ENCODE results near the gene FARS2. TPM values are rescaled to one million over a fixed set of nuclear protein-coding genes. Genes with fewer than 3 reads are reported as not detected.
"Not testable (repeated sequence)": the region's sequence is repeated elsewhere in the genome, so short reads cannot be mapped to it uniquely, and the experiment has no call there.

The FARS2 gene
- polyA plus RNA-seq, 2 donors: 5.0 to 10.5 TPM

GRCh38 chr6:5653801-5654200 lies 392.5 kb downstream of the FARS2 start:
- no peaks in the 10 kb centered on the region for H3K27me3 ChIP-seq (ENCODE audit: control insufficient read depth in 1 of 2, insufficient read depth in 2 of 2, low read length in 2 of 2)
- no peaks in the 10 kb centered on the region for H3K9me3 ChIP-seq (ENCODE audit: control insufficient read depth in 2 of 2, insufficient read depth in 1 of 2, low read depth in 1 of 2, low read length in 1 of 2)
- 92 to 95% methylated on average over 5 of the region's 5 CpGs for WGBS, 2 donors

GRCh38 chr6:5656226-5656625 lies 394.9 kb downstream of the FARS2 start:
- Histone ChIP-seq H3K36me3 (ENCODE audit: control insufficient read depth in 2 of 2, insufficient read depth in 2 of 2, low read length in 1 of 2) (peaks cover 0 to 6% of the 10 kb centered on the region in 2 donors), H3K27ac (ENCODE audit: low read depth in 2 of 2, low read length in 1 of 2) (no peak overlapping the region), H3K4me3 (ENCODE audit: low read depth in 1 of 2, low read length in 2 of 2) (no peak overlapping the region), H3K27me3 (ENCODE audit: control insufficient read depth in 1 of 2, insufficient read depth in 2 of 2, low read length in 2 of 2) (no peaks in the 10 kb centered on the region), H3K4me1 (ENCODE audit: control insufficient read depth in 2 of 2, insufficient read depth in 2 of 2, low read length in 1 of 2) (no peaks in the 10 kb centered on the region), H3K9me3 (ENCODE audit: control insufficient read depth in 2 of 2, insufficient read depth in 1 of 2, low read depth in 1 of 2, low read length in 1 of 2) (no peaks in the 10 kb centered on the region)
- WGBS, 2 donors: 94 to 97% methylated on average over 3 of the region's 3 CpGs

More at GRCh38 chr6:5653801-5654200, 392.5 kb downstream of the FARS2 start:
- Histone ChIP-seq H3K4me3 (ENCODE audit: low read depth in 1 of 2, low read length in 2 of 2) (no peak overlapping the region), H3K36me3 (ENCODE audit: control insufficient read depth in 2 of 2, insufficient read depth in 2 of 2, low read length in 1 of 2) (peaks cover 0 to 6% of the 10 kb centered on the region in 2 donors), H3K27ac (ENCODE audit: low read depth in 2 of 2, low read length in 1 of 2) (no peak overlapping the region), H3K4me1 (ENCODE audit: control insufficient read depth in 2 of 2, insufficient read depth in 2 of 2, low read length in 1 of 2) (no peaks in the 10 kb centered on the region)

- H3K9me3 ChIP-seq (ENCODE audit: control insufficient read depth in 2 of 2, insufficient read depth in 1 of 2, low read depth in 1 of 2, low read length in 1 of 2); H3K4me3 ChIP-seq (ENCODE audit: low read depth in 1 of 2, low read length in 2 of 2); H3K27me3 ChIP-seq (ENCODE audit: control insufficient read depth in 1 of 2, insufficient read depth in 2 of 2, low read length in 2 of 2); H3K27ac ChIP-seq (ENCODE audit: low read depth in 2 of 2, low read length in 1 of 2); H3K4me1 ChIP-seq (ENCODE audit: control insufficient read depth in 2 of 2, insufficient read depth in 2 of 2, low read length in 1 of 2); H3K36me3 ChIP-seq (ENCODE audit: control insufficient read depth in 2 of 2, insufficient read depth in 2 of 2, low read length in 1 of 2): not testable (repeated sequence)
- 94 to 95% methylated on average over 6 of the region's 6 CpGs for WGBS, 2 donors
These were observed 395.4 kb downstream of the FARS2 start for GRCh38 chr6:5656695-5657094.

- no peaks in the 10 kb centered on the region for H3K9me3 ChIP-seq (ENCODE audit: control insufficient read depth in 2 of 2, insufficient read depth in 1 of 2, low read depth in 1 of 2, low read length in 1 of 2)
- H3K27me3 ChIP-seq (ENCODE audit: control insufficient read depth in 1 of 2, insufficient read depth in 2 of 2, low read length in 2 of 2): no peaks in the 10 kb centered on the region
These were observed 396.5 kb downstream of the FARS2 start for GRCh38 chr6:5657684-5658430.

GRCh38 chr6:5659467-5659866 lies 398.2 kb downstream of the FARS2 start:
- Histone ChIP-seq H3K4me1 (ENCODE audit: control insufficient read depth in 2 of 2, insufficient read depth in 2 of 2, low read length in 1 of 2) (no peaks in the 10 kb centered on the region), H3K36me3 (ENCODE audit: control insufficient read depth in 2 of 2, insufficient read depth in 2 of 2, low read length in 1 of 2) (peaks cover 0 to 4% of the 10 kb centered on the region in 2 donors), H3K27ac (ENCODE audit: low read depth in 2 of 2, low read length in 1 of 2) (no peak overlapping the region), H3K9me3 (ENCODE audit: control insufficient read depth in 2 of 2, insufficient read depth in 1 of 2, low read depth in 1 of 2, low read length in 1 of 2) (no peaks in the 10 kb centered on the region), H3K4me3 (ENCODE audit: low read depth in 1 of 2, low read length in 2 of 2) (no peak overlapping the region), H3K27me3 (ENCODE audit: control insufficient read depth in 1 of 2, insufficient read depth in 2 of 2, low read length in 2 of 2) (no peaks in the 10 kb centered on the region)

More at GRCh38 chr6:5657684-5658430, 396.5 kb downstream of the FARS2 start:
- Histone ChIP-seq H3K4me1 (ENCODE audit: control insufficient read depth in 2 of 2, insufficient read depth in 2 of 2, low read length in 1 of 2) (no peaks in the 10 kb centered on the region), H3K27ac (ENCODE audit: low read depth in 2 of 2, low read length in 1 of 2) (no peak overlapping the region), H3K4me3 (ENCODE audit: low read depth in 1 of 2, low read length in 2 of 2) (no peak overlapping the region), H3K36me3 (ENCODE audit: control insufficient read depth in 2 of 2, insufficient read depth in 2 of 2, low read length in 1 of 2) (peaks cover 0 to 6% of the 10 kb centered on the region in 2 donors)
- 93 to 97% methylated on average over 9 of the region's 9 CpGs for WGBS, 2 donors

- Histone ChIP-seq H3K4me3 (ENCODE audit: low read depth in 1 of 2, low read length in 2 of 2) (no peak overlapping the region), H3K27ac (ENCODE audit: low read depth in 2 of 2, low read length in 1 of 2) (no peak overlapping the region), H3K27me3 (ENCODE audit: control insufficient read depth in 1 of 2, insufficient read depth in 2 of 2, low read length in 2 of 2) (no peaks in the 10 kb centered on the region), H3K4me1 (ENCODE audit: control insufficient read depth in 2 of 2, insufficient read depth in 2 of 2, low read length in 1 of 2) (no peaks in the 10 kb centered on the region), H3K36me3 (ENCODE audit: control insufficient read depth in 2 of 2, insufficient read depth in 2 of 2, low read length in 1 of 2) (no peaks in the 10 kb centered on the region), H3K9me3 (ENCODE audit: control insufficient read depth in 2 of 2, insufficient read depth in 1 of 2, low read depth in 1 of 2, low read length in 1 of 2) (no peaks in the 10 kb centered on the region)
- 79 to 81% methylated on average over 5 of the region's 5 CpGs for WGBS, 2 donors
These were observed 399.5 kb downstream of the FARS2 start for GRCh38 chr6:5660772-5661171.

- Histone ChIP-seq H3K4me1 (ENCODE audit: control insufficient read depth in 2 of 2, insufficient read depth in 2 of 2, low read length in 1 of 2) (no peaks in the 10 kb centered on the region), H3K36me3 (ENCODE audit: control insufficient read depth in 2 of 2, insufficient read depth in 2 of 2, low read length in 1 of 2) (no peaks in the 10 kb centered on the region), H3K27ac (ENCODE audit: low read depth in 2 of 2, low read length in 1 of 2) (no peak overlapping the region), H3K27me3 (ENCODE audit: control insufficient read depth in 1 of 2, insufficient read depth in 2 of 2, low read length in 2 of 2) (no peaks in the 10 kb centered on the region), H3K4me3 (ENCODE audit: low read depth in 1 of 2, low read length in 2 of 2) (no peak overlapping the region), H3K9me3 (ENCODE audit: control insufficient read depth in 2 of 2, insufficient read depth in 1 of 2, low read depth in 1 of 2, low read length in 1 of 2) (no peaks in the 10 kb centered on the region)
- 82 to 86% methylated on average over 3 of the region's 3 CpGs for WGBS, 2 donors
These were observed 401.5 kb downstream of the FARS2 start for GRCh38 chr6:5662797-5663196.

- no peaks in the 10 kb centered on the region for H3K9me3 ChIP-seq (ENCODE audit: control insufficient read depth in 2 of 2, insufficient read depth in 1 of 2, low read depth in 1 of 2, low read length in 1 of 2)
- WGBS, 2 donors: 84 to 92% methylated on average over 4 of the region's 4 CpGs
- no peaks in the 10 kb centered on the region for H3K27me3 ChIP-seq (ENCODE audit: control insufficient read depth in 1 of 2, insufficient read depth in 2 of 2, low read length in 2 of 2)
- H3K36me3 ChIP-seq (ENCODE audit: control insufficient read depth in 2 of 2, insufficient read depth in 2 of 2, low read length in 1 of 2): no peaks in the 10 kb centered on the region
- no peak overlapping the region for H3K27ac ChIP-seq (ENCODE audit: low read depth in 2 of 2, low read length in 1 of 2)
- H3K4me1 ChIP-seq (ENCODE audit: control insufficient read depth in 2 of 2, insufficient read depth in 2 of 2, low read length in 1 of 2): no peaks in the 10 kb centered on the region
- H3K4me3 ChIP-seq (ENCODE audit: low read depth in 1 of 2, low read length in 2 of 2): no peak overlapping the region
These were observed 401.9 kb downstream of the FARS2 start for GRCh38 chr6:5663259-5663658.

GRCh38 chr6:5663739-5664138 lies 402.4 kb downstream of the FARS2 start:
- no peaks in the 10 kb centered on the region for H3K4me1 ChIP-seq (ENCODE audit: control insufficient read depth in 2 of 2, insufficient read depth in 2 of 2, low read length in 1 of 2)
- 92 to 95% methylated on average over 2 of the region's 2 CpGs for WGBS, 2 donors
- no peaks in the 10 kb centered on the region for H3K9me3 ChIP-seq (ENCODE audit: control insufficient read depth in 2 of 2, insufficient read depth in 1 of 2, low read depth in 1 of 2, low read length in 1 of 2)
- H3K27me3 ChIP-seq (ENCODE audit: control insufficient read depth in 1 of 2, insufficient read depth in 2 of 2, low read length in 2 of 2): no peaks in the 10 kb centered on the region
- no peak overlapping the region for H3K27ac ChIP-seq (ENCODE audit: low read depth in 2 of 2, low read length in 1 of 2)
- no peak overlapping the region for H3K4me3 ChIP-seq (ENCODE audit: low read depth in 1 of 2, low read length in 2 of 2)
- no peaks in the 10 kb centered on the region for H3K36me3 ChIP-seq (ENCODE audit: control insufficient read depth in 2 of 2, insufficient read depth in 2 of 2, low read length in 1 of 2)

GRCh38 chr6:5664149-5664548 lies 402.8 kb downstream of the FARS2 start:
- no peaks in the 10 kb centered on the region for H3K9me3 ChIP-seq (ENCODE audit: control insufficient read depth in 2 of 2, insufficient read depth in 1 of 2, low read depth in 1 of 2, low read length in 1 of 2)
- WGBS, 2 donors: 93 to 94% methylated on average over 3 of the region's 3 CpGs

More at GRCh38 chr6:5664149-5664548, 402.8 kb downstream of the FARS2 start:
- Histone ChIP-seq H3K4me1 (ENCODE audit: control insufficient read depth in 2 of 2, insufficient read depth in 2 of 2, low read length in 1 of 2) (no peaks in the 10 kb centered on the region), H3K36me3 (ENCODE audit: control insufficient read depth in 2 of 2, insufficient read depth in 2 of 2, low read length in 1 of 2) (no peaks in the 10 kb centered on the region), H3K27ac (ENCODE audit: low read depth in 2 of 2, low read length in 1 of 2) (no peak overlapping the region), H3K4me3 (ENCODE audit: low read depth in 1 of 2, low read length in 2 of 2) (no peak overlapping the region), H3K27me3 (ENCODE audit: control insufficient read depth in 1 of 2, insufficient read depth in 2 of 2, low read length in 2 of 2) (no peaks in the 10 kb centered on the region)

Measured in esophagus (tissue), 2 donors.